ENCODE measurements around the gene KAT7. TPM values are rescaled to one million over a fixed set of nuclear protein-coding genes. Genes with fewer than 3 reads are reported as not detected.

KAT7 gene
- total and polyA plus RNA-seq, 2 of the 8 experiments (the other 6 are each of a cell fraction or from before 2014, with no cell fraction given), result 90.9 to 139 TPM

GRCh38 chr17:49839455-49839854, 51.0 kb downstream of the KAT7 start:
- 85% methylated on average over 4 of the region's 5 CpGs; no CpG with 5 or more reads in 1 of the 2 experiments for WGBS, 2 experiments (ENCODE audit: extremely low coverage in 1 of 2, insufficient coverage in 1 of 2, insufficient read length in 1 of 2, insufficient replicate concordance in 2 of 2, low coverage in 1 of 2, low lambda C conversion rate in 2 of 2, missing lambda C conversion rate in 1 of 2)
- no peak overlapping the region for H3K18ac ChIP-seq (ENCODE audit: extremely low read depth, low read length)
- no peak overlapping the region for H4K91ac ChIP-seq (replicated peaks; ENCODE audit: insufficient read length, low read length)
- no peak overlapping the region for H3K4ac ChIP-seq (replicated peaks; ENCODE audit: insufficient read length, low read depth, low read length)
- peaks cover 0 to under 1% (median under 1%) of the 10 kb centered on the region in 4 experiments; a peak in 4 of 8 replicates for H3K36me3 ChIP-seq (ENCODE audit: control insufficient read depth in 2 of 4, insufficient read depth in 4 of 4, low read length in 3 of 4)
- no peak overlapping the region for H3K23ac ChIP-seq (ENCODE audit: insufficient read length)
- no peak overlapping the region for H2BK15ac ChIP-seq (ENCODE audit: low read length)
- no peaks in the 10 kb centered on the region for H3K79me1 ChIP-seq (ENCODE audit: low read depth, low read length)
- no peak overlapping the region for H2AK5ac ChIP-seq (ENCODE audit: low read depth, low read length)
- no peak overlapping the region for H2BK120ac ChIP-seq (replicated peaks; ENCODE audit: low read depth, low read length)
- H2BK5ac ChIP-seq (ENCODE audit: low read depth, low read length), result no peak overlapping the region
- H2BK12ac ChIP-seq (ENCODE audit: low read depth, low read length), result no peak overlapping the region
- no peak overlapping the region for H2BK20ac ChIP-seq (ENCODE audit: low read length)
- no peak overlapping the region for H3K27ac ChIP-seq (ENCODE audit: low read depth, low read length)
- H2AFZ ChIP-seq (ENCODE audit: low read length), result no peak overlapping the region
- H3K27me3 ChIP-seq (replicated peaks in 1 of 4; ENCODE audit: control insufficient read depth in 3 of 4, extremely low read depth in 1 of 4, insufficient read depth in 3 of 4, low read length in 3 of 4), result no peaks in the 10 kb centered on the region
- FAIRE-seq (no peak), DNase-seq (ENCODE audit: low read depth in 1 of 2, low spot score in 2 of 2) (no peak)
- H4K20me1 ChIP-seq (replicated peaks in 1 of 2; ENCODE audit: control insufficient read depth in 1 of 2, insufficient read depth in 2 of 2, low read length in 2 of 2), result peaks cover 5 to 6% of the 10 kb centered on the region in 2 experiments
- H3K23me2 ChIP-seq (ENCODE audit: low read depth, low read length), result no peaks in the 10 kb centered on the region
- ChIA-PET CTCF (ENCODE audit: partially characterized antibody) (interaction anchor here (0.8 to 1.7 kb wide), 7 partner anchors 12 to 139 kb away, joined by 3 to 5 read pairs (median 3); no protein-coding TSS in a partner anchor), POLR2A (ENCODE audit: partially characterized antibody) (interaction anchor here (0.9 to 2.1 kb wide), 8 partner anchors 9 to 143 kb away, joined by 3 to 14 read pairs (median 4); partner anchors contain the start of genes SLC35B1 and TAC4)
- H3K14ac ChIP-seq (ENCODE audit: insufficient read length), result no peak overlapping the region
- H3K4me1 ChIP-seq (replicated peaks in 1 of 4; ENCODE audit: control insufficient read depth in 3 of 4, insufficient read depth in 4 of 4, low read length in 3 of 4), result 0 out of 7 replicates have a peak, but pooled peaks cover 0 to 2% (median 0%) of the 10 kb centered on the region in 4 experiments
- no peaks in the 10 kb centered on the region for H3K79me2 ChIP-seq (ENCODE audit: control insufficient read depth in 1 of 2, insufficient read depth in 2 of 2, low read length in 2 of 2)
- no peak overlapping the region for H4K8ac ChIP-seq (ENCODE audit: extremely low read depth, insufficient read depth, low read length)
- no peaks in the 10 kb centered on the region for H3K9me3 ChIP-seq (ENCODE audit: insufficient read depth in 2 of 2, low read depth in 1 of 2, low read length in 1 of 2)
- H3K9ac ChIP-seq (replicated peaks in 1 of 4; ENCODE audit: extremely low read depth in 1 of 4, low read depth in 3 of 4, low read length in 3 of 4), result no peak overlapping the region
- no peak overlapping the region for H3K4me3 ChIP-seq (ENCODE audit: extremely low read depth in 1 of 4, insufficient read depth in 2 of 4, low read depth in 3 of 4, low read length in 4 of 4)
- no peak overlapping the region for H4K5ac ChIP-seq (ENCODE audit: insufficient read length, low read depth, low read length)
- H3K56ac ChIP-seq (replicated peaks; ENCODE audit: insufficient read length, low read depth, low read length), result no peak overlapping the region
- H3K4me2 ChIP-seq (ENCODE audit: insufficient read depth in 1 of 2, low read depth in 2 of 2, low read length in 2 of 2), result no peak overlapping the region
- no peak for TF ChIP-seq SRF (IDR thresholded peaks at IDR 0.05; ENCODE audit: low read depth, low read length)
- TF ChIP-seq EGR1 (IDR thresholded peaks at IDR 0.05; ENCODE audit: borderline replicate concordance, low read depth, low read length), result no peak
- TF ChIP-seq HDAC2 (IDR thresholded peaks at IDR 0.05; ENCODE audit: borderline replicate concordance in 1 of 2, low read depth in 2 of 2, low read length in 2 of 2), result no peak
- no peak for TF ChIP-seq TAF7 (optimal IDR thresholded peaks at IDR 0.05; ENCODE audit: borderline replicate concordance, low read depth, low read length)
- TF ChIP-seq SIRT6 (IDR thresholded peaks at IDR 0.05; ENCODE audit: low read length), result no peak
- no peak for TF ChIP-seq TBP (IDR thresholded peaks at IDR 0.05; ENCODE audit: low read depth, low read length)
- TF ChIP-seq FOSL1 (IDR thresholded peaks at IDR 0.05; ENCODE audit: insufficient read depth, low read depth, low read length), result no peak
- TF ChIP-seq MAX (IDR thresholded peaks at IDR 0.05), result no peak
- TF ChIP-seq CHD1 (IDR thresholded peaks at IDR 0.05; ENCODE audit: low read depth, low read length), result no peak
- TF ChIP-seq PHF8 (conservative IDR thresholded peaks at IDR 0.05; ENCODE audit: low read depth, low read length), result no peak
- TF ChIP-seq E2F6 (IDR thresholded peaks at IDR 0.05), result no peak
- no peak for TF ChIP-seq POLR2A (IDR thresholded peaks at IDR 0.05; ENCODE audit: control extremely low read depth in 1 of 2, low read depth in 2 of 2, low read length in 2 of 2)
- no peak for TF ChIP-seq ASH2L (IDR thresholded peaks at IDR 0.05; ENCODE audit: low read length)
- no peak for TF ChIP-seq SUZ12 (IDR thresholded peaks at IDR 0.05; ENCODE audit: low read length)

Measured in H1 (cell line).